GM18511 (cell line): ENCODE results near the gene MYNN.
"Not testable (repeated sequence)": the region's sequence is repeated elsewhere in the genome, so short reads cannot be mapped to it uniquely, and the experiment has no call there.

ENCODE experiments used
- ATAC-seq: cut with Tn5 transposase; IDR thresholded peaks from one replicate; pipeline ENCODE4 v1.9.1; 2021; ENCODE audit warnings: mild to moderate bottlenecking, moderate library complexity; ENCODE audit not compliant: unreplicated experiment

The MYNN gene

DNA sequence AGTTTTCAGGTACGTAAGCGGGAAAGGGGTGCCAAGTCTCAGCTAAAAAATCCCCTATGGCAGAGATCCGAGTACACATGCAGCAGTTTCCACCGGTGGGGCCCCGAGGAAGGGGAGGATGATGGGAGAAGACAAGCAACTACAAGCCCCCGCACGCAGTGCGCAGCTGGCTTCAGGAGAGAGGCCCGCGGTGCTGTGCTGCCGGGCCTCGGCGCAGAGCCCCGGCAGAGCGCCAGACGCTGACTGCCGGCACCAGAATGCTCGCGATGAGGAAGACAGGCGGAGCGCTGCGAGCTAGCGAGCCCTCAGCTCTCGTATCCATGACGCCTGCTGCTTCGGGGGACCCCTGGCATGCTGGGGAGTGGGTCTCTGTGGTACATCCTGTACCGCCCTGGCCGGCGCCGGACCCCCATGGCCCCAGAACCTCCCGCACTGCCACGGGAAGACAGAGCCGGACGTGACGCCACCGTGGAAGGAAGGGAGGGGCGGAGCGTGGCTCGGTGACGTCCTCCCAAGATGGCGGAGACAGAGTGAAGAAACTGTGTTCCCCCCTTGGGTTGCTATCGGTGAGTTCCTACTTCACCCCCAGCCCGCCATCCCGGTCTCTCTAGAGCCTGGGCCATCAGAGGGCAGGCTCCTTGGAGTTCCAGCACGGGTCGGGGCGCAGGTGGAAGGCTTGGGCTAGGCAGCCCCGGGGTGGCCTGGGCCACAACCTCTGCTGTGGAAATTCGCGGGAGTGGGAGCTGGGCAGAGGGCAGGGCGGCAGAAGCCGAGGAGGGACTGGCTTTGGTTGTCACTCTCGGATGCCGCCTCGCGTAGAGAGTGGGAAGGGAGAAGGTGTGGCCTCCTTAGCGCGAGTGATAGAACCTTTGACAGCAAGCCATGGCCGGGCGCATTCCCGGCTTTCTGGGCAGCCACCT lies at the start of gene MYNN:
TSS of gene MYNN (plus strand) at position 500 of the 920 bp plus-strand sequence. CDS start 900 bp downstream, outside the sequence.
- peak; percentile 85 for ATAC-seq

- ATAC-seq: not testable (repeated sequence)
These were observed 41.3 kb upstream of the MYNN start for GRCh38 chr3:169731857-169732256.

- no peak for ATAC-seq
These were observed 34.1 kb upstream of the MYNN start for GRCh38 chr3:169739067-169739466.

DNA sequence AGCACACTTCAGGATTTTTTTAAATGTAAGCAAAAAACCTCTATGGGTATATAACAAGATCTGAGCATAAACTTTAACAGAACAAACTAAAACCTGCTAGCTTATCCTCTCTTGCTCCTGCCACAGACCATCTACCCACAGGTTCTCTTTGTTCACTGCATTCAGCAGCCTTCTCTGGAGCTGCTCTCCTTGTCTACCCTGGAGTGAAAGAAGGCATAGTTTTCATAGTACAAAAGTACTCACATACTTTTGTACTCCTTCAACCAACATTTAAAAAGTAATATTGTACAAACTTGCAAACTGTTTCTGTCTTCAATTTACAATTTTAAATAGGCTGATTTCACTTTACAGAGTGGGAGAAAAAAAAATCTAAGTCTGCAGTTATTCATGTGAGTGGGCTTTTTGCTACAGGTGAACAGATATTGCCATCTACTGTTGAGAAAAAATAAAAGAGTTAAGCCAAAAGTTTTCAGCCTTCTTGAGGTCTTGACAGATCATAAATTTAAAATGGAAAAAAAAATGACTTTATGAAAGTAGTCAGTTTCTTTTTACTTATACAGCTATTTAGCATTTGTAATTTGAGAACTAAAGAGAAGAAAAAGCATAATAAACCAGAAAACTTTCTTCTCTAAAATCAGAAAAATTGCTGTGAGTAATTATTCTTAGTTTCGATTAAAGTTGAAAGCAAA lies 28.7 kb upstream of the MYNN start:
- ATAC-seq: no peak

- ATAC-seq: no peak
These were observed 26.3 kb upstream of the MYNN start for GRCh38 chr3:169746924-169747323.

- no peak for ATAC-seq
These were observed 24.5 kb upstream of the MYNN start for GRCh38 chr3:169748670-169749069.

- no peak for ATAC-seq
These were observed 22.5 kb upstream of the MYNN start for GRCh38 chr3:169750665-169751064.

GRCh38 chr3:169751875-169752274 lies 21.3 kb upstream of the MYNN start:
- no peak for ATAC-seq

DNA sequence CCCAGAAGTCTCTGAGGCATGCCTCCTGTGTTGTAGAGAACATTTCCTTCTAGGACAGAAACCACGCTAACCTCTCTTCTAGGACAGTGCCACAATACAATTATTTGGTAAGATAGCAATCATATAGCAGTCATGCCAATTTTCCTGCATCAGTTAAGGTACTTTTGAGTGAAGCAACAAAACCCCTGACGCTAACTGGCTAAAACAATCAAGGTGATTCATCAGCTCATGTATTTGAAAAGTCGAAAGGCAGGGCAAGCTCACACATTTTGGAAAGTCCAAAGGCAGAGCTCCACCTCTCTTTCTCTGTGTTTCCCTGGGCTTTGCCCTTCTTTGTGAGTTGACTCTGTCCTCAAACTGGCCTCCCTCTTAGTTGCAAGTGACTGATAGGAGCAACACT lies 18.5 kb upstream of the MYNN start:
- ATAC-seq: no peak

GRCh38 chr3:169755488-169755887 lies 17.7 kb upstream of the MYNN start:
- ATAC-seq: no peak

GRCh38 chr3:169758359-169758994 lies 14.7 kb upstream of the MYNN start:
- ATAC-seq: no peak

GRCh38 chr3:169759256-169759655 lies 13.9 kb upstream of the MYNN start:
- ATAC-seq: peak; percentile 67

- ATAC-seq: no peak
These were observed 12.7 kb upstream of the MYNN start for GRCh38 chr3:169760479-169760878.

DNA sequence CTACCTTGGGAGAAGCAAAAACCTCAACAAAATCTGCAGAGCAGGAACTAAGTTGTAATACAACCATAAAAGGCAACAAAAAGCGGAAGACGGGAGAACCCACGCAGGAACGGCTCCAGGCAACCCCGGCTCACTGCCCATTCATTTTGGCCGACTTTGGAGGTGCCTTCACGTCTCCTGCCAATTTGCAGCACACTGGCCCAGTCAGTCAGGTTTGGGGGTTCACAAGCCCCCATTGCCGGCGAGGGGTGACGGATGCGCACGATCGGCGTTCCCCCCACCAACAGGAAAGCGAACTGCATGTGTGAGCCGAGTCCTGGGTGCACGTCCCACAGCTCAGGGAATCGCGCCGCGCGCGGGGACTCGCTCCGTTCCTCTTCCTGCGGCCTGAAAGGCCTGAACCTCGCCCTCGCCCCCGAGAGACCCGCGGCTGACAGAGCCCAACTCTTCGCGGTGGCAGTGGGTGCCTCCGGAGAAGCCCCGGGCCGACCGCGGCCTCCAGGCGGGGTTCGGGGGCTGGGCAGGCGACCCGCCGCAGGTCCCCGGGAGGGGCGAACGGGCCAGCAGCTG lies 8.8 kb upstream of the MYNN start:
- peak; percentile 57 for ATAC-seq

GRCh38 chr3:169764882-169765612 lies 8.1 kb upstream of the MYNN start, which contains the start of gene TERC:
Gene TERC (minus strand): TSS chr3:169765060.
- peak; percentile 75 for ATAC-seq

DNA sequence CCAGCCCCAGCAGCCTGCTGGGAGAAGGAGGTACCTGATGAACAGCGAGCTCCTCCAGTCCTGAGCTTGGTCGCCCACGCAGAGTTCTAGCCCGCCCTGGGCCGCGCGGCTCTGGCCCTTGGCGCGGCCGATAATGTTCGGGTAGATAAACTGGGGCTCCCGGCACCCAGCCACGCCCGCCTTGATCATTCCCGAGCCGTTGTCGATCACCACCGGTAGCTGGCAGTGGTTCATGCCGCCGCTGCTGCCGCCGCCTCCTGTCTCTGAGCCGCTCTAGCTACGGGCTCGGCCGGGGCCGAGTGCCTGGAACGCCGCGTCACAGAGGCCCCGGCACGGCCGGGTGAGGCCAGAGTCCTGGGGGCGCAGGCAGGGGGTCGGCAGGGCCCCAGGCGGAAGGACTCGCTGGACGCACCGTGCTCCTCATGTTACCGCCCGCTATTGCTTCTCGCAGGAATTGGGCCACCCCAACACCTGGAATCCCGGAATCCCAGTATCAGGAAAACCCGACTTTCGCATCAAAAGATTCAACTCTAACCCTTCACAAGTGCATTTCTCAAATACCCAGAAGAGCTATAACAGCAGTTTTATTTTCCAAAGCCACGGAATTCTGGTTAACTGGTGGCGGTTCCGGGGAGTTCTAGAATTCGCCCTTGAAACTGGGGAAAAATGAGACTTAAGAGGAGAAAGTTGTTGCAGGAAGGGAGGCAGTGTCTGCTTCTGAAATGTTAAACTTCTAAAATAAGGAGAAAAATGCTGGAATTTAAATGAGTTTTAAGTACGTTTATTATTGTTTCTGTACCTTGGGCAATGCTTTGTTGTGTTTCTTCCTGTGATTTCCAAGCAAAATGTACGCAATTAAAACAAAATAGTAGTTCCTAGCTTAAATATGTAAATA lies 3.7 kb upstream of the MYNN start, which contains the start of gene ACTRT3:
TSS of gene ACTRT3 (minus strand) at position 275 of the 895 bp plus-strand sequence. CDS start at position 234, 41 bp downstream.
- ATAC-seq: peak; percentile 30

- peak; percentile 15 for ATAC-seq
These were observed 1.5 kb upstream of the MYNN start for GRCh38 chr3:169771497-169772304.

- ATAC-seq: peak; percentile 28
These were observed 795 bp upstream of the MYNN start for GRCh38 chr3:169772305-169772896.
